Loucy (cell line): ENCODE data around the gene USH1C.

ENCODE experiments used
- H2AFZ ChIP-seq: fragments of 200-600 bp; sonication (generic); 2 replicates; pipeline ENCODE4 v1.6.0; 2016; ENCODE audit warnings: antibody characterized with exemption, mild to moderate bottlenecking, low read length, moderate library complexity
- H3F3A ChIP-seq: fragments of 200-600 bp; 2 replicates; pipeline ENCODE4 v1.6.0; 2016; ENCODE audit warnings: antibody characterized with exemption, low read depth, mild to moderate bottlenecking
- H3K27me3 ChIP-seq: fragments of 200-600 bp; sonication (generic); 2 replicates; pipeline ENCODE4 v1.6.1; 2014; ENCODE audit warnings: low read length, mild to moderate bottlenecking; ENCODE audit not compliant: insufficient read depth, poor library complexity, severe bottlenecking
- H3K36me3 ChIP-seq: fragments of 200-600 bp; sonication (generic); 2 replicates; pipeline ENCODE4 v1.6.1; 2016; ENCODE audit warnings: low read length; ENCODE audit not compliant: insufficient read depth
- H3K4me1 ChIP-seq: fragments of 200-600 bp; sonication (generic); 2 replicates; pipeline ENCODE4 v1.5.1; 2014; ENCODE audit warnings: low read length, mild to moderate bottlenecking; ENCODE audit not compliant: insufficient read depth, poor library complexity, severe bottlenecking
- H3K4me2 ChIP-seq: fragments of 200-600 bp; sonication (generic); 2 replicates; pipeline ENCODE4 v1.6.0; 2014; ENCODE audit warnings: antibody characterized with exemption, low read length, low read depth, mild to moderate bottlenecking; ENCODE audit not compliant: poor library complexity, severe bottlenecking
- H3K4me3 ChIP-seq: fragments of 200-600 bp; sonication (generic); 2 replicates; pipeline ENCODE4 v1.5.1; 2014; ENCODE audit warnings: low read length, mild to moderate bottlenecking, mixed read lengths; ENCODE audit not compliant: poor library complexity, severe bottlenecking
- H3K79me2 ChIP-seq: fragments of 200-600 bp; sonication (generic); 2 replicates; pipeline ENCODE4 v1.6.1; 2014; ENCODE audit warnings: low read length; ENCODE audit not compliant: insufficient read depth
- H3K9ac ChIP-seq: fragments of 200-600 bp; sonication (generic); 2 replicates; pipeline ENCODE4 v1.6.0; 2014; ENCODE audit warnings: mild to moderate bottlenecking, low read depth, low read length, moderate library complexity; ENCODE audit not compliant: poor library complexity, severe bottlenecking
- H3K9me2 ChIP-seq: fragments of 200-600 bp; sonication (generic); replicated peaks from 2 replicates; pipeline ENCODE4 v1.6.1; 2016; ENCODE audit warnings: low read depth, low read length, mixed read lengths
- H3K9me3 ChIP-seq: fragments of 200-600 bp; sonication (generic); 2 replicates; pipeline ENCODE4 v1.6.1; 2014; ENCODE audit warnings: mild to moderate bottlenecking, antibody characterized with exemption, low read length, low read depth; ENCODE audit not compliant: insufficient read depth
- H4K20me1 ChIP-seq: fragments of 200-600 bp; sonication (generic); 2 replicates; pipeline ENCODE4 v1.6.0; 2014; ENCODE audit warnings: antibody characterized with exemption, low read length, mild to moderate bottlenecking; ENCODE audit not compliant: insufficient read depth, poor library complexity, severe bottlenecking
- CTCF ChIP-seq: fragments of 200-600 bp; sonication (generic); conservative IDR thresholded peaks from 2 replicates; pipeline ENCODE4 v1.5.1; 2014; ENCODE audit warnings: mild to moderate bottlenecking, antibody characterized with exemption, low read length
- EZH2phosphoT487 ChIP-seq: fragments of 200-600 bp; IDR thresholded peaks from 2 replicates; pipeline ENCODE4 v1.6.1; 2018; ENCODE audit warnings: antibody characterized with exemption, mild to moderate bottlenecking, moderate library complexity, borderline replicate concordance

Gene USH1C

GRCh38 chr11:17522655-17523054 lies 21.6 kb downstream of the USH1C start:
- Histone ChIP-seq H3K9me3 (no peaks in the 10 kb centered on the region), H3K9me2 (no peaks in the 10 kb centered on the region), H3F3A (no peaks in the 10 kb centered on the region), H3K36me3 (no peaks in the 10 kb centered on the region), H3K27me3 (no peaks in the 10 kb centered on the region), H2AFZ (no peak overlapping the region), H3K4me1 (no peaks in the 10 kb centered on the region), H3K4me2 (no peak overlapping the region), H3K4me3 (no peak overlapping the region), H3K9ac (no peak overlapping the region), H3K79me2 (no peaks in the 10 kb centered on the region), H4K20me1 (no peaks in the 10 kb centered on the region)
- TF ChIP-seq EZH2phosphoT487 (no peak), CTCF (no peak)

- Histone ChIP-seq H3K9me3 (no peaks in the 10 kb centered on the region), H3K4me2 (no peak overlapping the region)
Measured at GRCh38 chr11:17521106-17521900, 22.9 kb downstream of the USH1C start.

GRCh38 chr11:17519061-17519885 lies 24.9 kb downstream of the USH1C start:
- no peaks in the 10 kb centered on the region for H4K20me1 ChIP-seq
- no peaks in the 10 kb centered on the region for H3K9me2 ChIP-seq
- H3K36me3 ChIP-seq: no peaks in the 10 kb centered on the region
- no peak overlapping the region for H3K9ac ChIP-seq
- no peaks in the 10 kb centered on the region for H3F3A ChIP-seq
- no peak overlapping the region for H3K4me2 ChIP-seq
- no peaks in the 10 kb centered on the region for H3K79me2 ChIP-seq
- H3K9me3 ChIP-seq: no peaks in the 10 kb centered on the region
- no peaks in the 10 kb centered on the region for H3K27me3 ChIP-seq
- H2AFZ ChIP-seq: no peak overlapping the region
- H3K4me3 ChIP-seq: no peak overlapping the region
- TF ChIP-seq CTCF (no peak), EZH2phosphoT487 (no peak)
- H3K4me1 ChIP-seq: no peaks in the 10 kb centered on the region

More at GRCh38 chr11:17521106-17521900, 22.9 kb downstream of the USH1C start:
- H4K20me1 ChIP-seq: no peaks in the 10 kb centered on the region
- H3F3A ChIP-seq: no peaks in the 10 kb centered on the region
- H3K4me3 ChIP-seq: no peak overlapping the region
- H3K4me1 ChIP-seq: no peaks in the 10 kb centered on the region
- no peaks in the 10 kb centered on the region for H3K36me3 ChIP-seq
- no peaks in the 10 kb centered on the region for H3K27me3 ChIP-seq
- H3K79me2 ChIP-seq: no peaks in the 10 kb centered on the region
- no peak overlapping the region for H3K9ac ChIP-seq
- H3K9me2 ChIP-seq: no peaks in the 10 kb centered on the region
- no peak for TF ChIP-seq CTCF
- TF ChIP-seq EZH2phosphoT487: no peak
- H2AFZ ChIP-seq: no peak overlapping the region
